ENCODE measurements around the gene NCOA4. TPM values are rescaled to one million over a fixed set of nuclear protein-coding genes. Genes with fewer than 3 reads are reported as not detected.

The NCOA4 gene
- total RNA-seq, 1 donor from 2014 or later = 187 TPM

DNA sequence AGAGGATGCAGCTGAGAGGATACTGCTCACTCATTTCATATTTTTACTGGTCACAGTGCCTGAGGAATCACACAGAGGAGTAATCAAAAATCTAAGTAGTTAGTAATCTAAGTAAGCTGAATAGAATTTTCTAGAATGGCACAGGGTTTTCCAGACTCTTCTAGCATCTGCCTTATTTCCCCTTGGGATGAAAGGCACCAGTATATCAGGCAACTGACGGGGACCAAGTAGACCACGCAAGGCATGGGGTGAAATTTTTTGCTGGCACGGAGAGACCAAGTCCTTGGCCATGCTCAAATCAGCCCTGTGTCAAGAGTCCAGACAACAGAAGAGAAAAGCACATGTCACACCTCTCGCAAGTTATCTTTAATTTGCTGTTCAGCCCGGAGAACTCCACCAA is 14.2 kb downstream of the NCOA4 start:
- DNase-seq (no peak), ATAC-seq (no peak)
- H3K4me3 ChIP-seq = no peak overlapping the region
- H3K9me3 ChIP-seq = no peaks in the 10 kb centered on the region
- no peaks in the 10 kb centered on the region for H3K27me3 ChIP-seq
- H3K36me3 ChIP-seq = peaks cover 59% of the 10 kb centered on the region
- intact Hi-C loops (cut with DNase I) = no loop called here
- no peak overlapping the region for H3K27ac ChIP-seq
- TF ChIP-seq, protein P1, sequence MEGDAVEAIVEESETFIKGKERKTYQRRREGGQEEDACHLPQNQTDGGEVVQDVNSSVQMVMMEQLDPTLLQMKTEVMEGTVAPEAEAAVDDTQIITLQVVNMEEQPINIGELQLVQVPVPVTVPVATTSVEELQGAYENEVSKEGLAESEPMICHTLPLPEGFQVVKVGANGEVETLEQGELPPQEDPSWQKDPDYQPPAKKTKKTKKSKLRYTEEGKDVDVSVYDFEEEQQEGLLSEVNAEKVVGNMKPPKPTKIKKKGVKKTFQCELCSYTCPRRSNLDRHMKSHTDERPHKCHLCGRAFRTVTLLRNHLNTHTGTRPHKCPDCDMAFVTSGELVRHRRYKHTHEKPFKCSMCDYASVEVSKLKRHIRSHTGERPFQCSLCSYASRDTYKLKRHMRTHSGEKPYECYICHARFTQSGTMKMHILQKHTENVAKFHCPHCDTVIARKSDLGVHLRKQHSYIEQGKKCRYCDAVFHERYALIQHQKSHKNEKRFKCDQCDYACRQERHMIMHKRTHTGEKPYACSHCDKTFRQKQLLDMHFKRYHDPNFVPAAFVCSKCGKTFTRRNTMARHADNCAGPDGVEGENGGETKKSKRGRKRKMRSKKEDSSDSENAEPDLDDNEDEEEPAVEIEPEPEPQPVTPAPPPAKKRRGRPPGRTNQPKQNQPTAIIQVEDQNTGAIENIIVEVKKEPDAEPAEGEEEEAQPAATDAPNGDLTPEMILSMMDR (IDR thresholded peaks at IDR 0.05) = no peak
- H3K4me1 ChIP-seq = peaks cover 42% of the 10 kb centered on the region

DNA sequence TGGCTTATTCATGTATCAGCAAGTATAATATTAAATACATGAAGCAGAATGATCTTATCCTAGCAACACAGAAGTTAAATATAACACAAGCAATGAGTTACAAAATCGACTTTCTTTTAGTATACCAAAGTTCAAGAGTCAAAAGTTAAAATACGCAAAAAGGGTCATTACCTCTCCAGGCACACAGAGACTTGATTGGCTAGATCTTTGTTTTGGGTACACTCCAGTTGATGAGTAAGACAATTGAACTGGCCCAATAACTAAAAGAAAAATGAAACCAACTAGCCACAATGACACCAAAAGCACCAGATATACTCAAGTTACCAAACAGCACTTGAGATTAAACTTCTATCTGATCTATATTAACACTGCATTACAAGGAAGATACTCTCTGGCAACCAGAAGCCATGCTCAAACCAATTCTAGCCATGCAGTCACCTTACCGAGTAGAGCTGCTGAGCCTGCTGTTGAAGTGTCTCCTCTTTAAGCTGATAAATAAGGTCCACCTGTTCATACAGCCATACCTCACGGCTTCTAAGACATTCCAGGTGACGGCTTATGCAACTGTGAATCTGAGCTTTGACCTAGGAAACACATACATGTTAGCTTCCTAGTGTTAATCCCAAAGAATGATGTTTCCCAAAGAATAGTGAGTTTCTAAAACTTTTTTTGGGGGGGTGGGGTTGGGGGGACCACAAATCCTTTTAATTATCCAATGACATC is 15.6 kb downstream of the NCOA4 start:
- ATAC-seq (no peak), DNase-seq (no peak)
- Histone ChIP-seq H3K27me3 (no peaks in the 10 kb centered on the region), H3K36me3 (peaks cover 72% of the 10 kb centered on the region), H3K4me1 (peaks cover 29% of the 10 kb centered on the region), H3K27ac (no peak overlapping the region), H3K4me3 (no peak overlapping the region), H3K9me3 (no peaks in the 10 kb centered on the region)
- TF ChIP-seq, protein P1 (IDR thresholded peaks at IDR 0.05) = no peak
- intact Hi-C loops (cut with DNase I) = no loop called here

DNA sequence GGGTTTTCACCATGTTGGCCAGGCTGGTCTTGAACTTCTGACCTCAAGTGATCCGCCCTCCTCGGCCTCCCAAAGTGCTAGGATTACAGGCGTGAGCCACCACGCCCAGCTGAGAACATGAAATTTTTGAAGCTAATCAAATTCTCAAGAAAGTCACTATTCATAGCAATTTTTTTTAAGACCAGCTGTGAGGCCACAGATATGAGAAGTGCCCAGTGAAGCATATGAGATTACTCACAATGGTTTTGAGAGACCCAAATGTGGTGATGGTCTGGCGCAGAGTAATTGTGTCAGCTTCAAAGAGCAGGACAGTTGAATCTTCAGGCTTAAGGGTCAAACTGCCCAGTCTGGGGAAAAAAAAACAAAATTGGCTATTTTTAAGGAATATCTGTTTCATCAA is 16.2 kb downstream of the NCOA4 start:
- H3K9me3 ChIP-seq = no peaks in the 10 kb centered on the region
- H3K27ac ChIP-seq = no peak overlapping the region
- peaks cover 22% of the 10 kb centered on the region for H3K4me1 ChIP-seq
- ATAC-seq (no peak), DNase-seq (no peak)
- intact Hi-C loops (cut with DNase I) = no loop called here
- TF ChIP-seq, protein P1 (IDR thresholded peaks at IDR 0.05) = no peak
- no peaks in the 10 kb centered on the region for H3K27me3 ChIP-seq
- no peak overlapping the region for H3K4me3 ChIP-seq
- H3K36me3 ChIP-seq = peaks cover 79% of the 10 kb centered on the region

DNA sequence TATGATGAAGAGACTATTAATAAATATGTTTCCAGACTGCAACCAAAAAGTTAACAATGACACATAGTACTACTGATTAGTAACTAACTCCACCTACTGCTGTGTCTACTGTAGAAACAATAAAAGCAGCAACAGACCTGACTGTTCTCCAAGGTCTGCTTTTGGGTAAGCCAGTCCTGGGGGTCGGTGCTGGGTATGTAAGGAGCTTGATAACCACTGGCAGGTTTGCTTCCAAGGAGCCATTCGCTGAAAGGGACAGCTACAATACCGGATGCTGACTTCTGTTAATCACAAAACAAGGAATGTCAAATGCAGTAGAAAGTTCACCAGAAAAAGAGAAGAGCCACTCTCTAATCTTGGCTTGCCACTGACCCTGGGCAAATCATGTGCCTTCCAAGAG is 17.7 kb downstream of the NCOA4 start:
- Histone ChIP-seq H3K9me3 (no peaks in the 10 kb centered on the region), H3K36me3 (peaks cover 91% of the 10 kb centered on the region), H3K27me3 (no peaks in the 10 kb centered on the region), H3K4me3 (no peak overlapping the region), H3K27ac (no peak overlapping the region), H3K4me1 (peaks cover 8% of the 10 kb centered on the region)
- intact Hi-C loops (cut with DNase I) = no loop called here
- TF ChIP-seq, protein P1 (IDR thresholded peaks at IDR 0.05) = no peak
- ATAC-seq (no peak), DNase-seq (no peak)

DNA sequence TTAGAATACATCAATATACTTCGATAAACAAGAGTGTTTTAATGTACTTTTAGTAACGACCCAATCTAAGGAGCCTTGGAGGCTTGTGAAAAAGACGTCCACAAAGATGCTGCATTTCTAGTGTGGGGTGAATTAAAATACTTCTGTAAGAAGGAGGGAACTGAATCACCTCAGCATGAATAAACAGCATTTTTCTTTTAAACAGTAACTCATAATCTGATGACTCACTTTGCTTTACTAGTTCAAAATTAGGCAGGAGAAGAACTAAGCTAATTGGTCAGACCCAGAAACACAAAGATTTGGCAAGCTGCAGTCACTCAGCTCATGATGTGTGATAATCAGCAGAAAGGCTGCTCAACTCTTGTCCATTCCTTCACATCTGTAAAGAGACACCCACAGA is 24.2 kb downstream of the NCOA4 start:
- H3K27me3 ChIP-seq = no peaks in the 10 kb centered on the region
- DNase-seq (no peak), ATAC-seq (no peak)
- H3K9me3 ChIP-seq = no peaks in the 10 kb centered on the region
- H3K36me3 ChIP-seq = peaks cover 99% of the 10 kb centered on the region
- H3K27ac ChIP-seq = no peak overlapping the region
- no peak overlapping the region for H3K4me3 ChIP-seq
- H3K4me1 ChIP-seq = no peaks in the 10 kb centered on the region
- intact Hi-C loops (cut with DNase I) = no loop called here
- TF ChIP-seq, protein P1 (IDR thresholded peaks at IDR 0.05) = no peak

DNA sequence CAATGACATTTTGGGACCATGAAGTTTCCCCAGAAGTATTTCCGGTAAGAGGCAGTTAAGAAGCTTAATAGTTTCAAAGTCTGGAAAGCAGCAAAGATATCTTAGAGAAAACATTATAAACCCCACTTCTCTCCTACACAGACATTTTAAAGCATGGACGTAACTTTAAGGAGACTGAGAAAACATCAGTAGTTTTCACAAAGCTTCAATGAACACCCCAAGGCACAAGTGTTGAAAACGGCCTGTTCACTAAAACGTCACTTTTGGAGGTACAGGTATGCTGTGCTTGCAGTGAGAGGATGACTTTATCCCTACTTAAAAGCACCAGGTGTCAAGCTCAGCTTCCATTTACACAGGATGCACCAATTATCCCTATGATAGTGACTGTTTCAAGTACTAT is 25.0 kb downstream of the NCOA4 start:
- no peak overlapping the region for H3K27ac ChIP-seq
- ATAC-seq (no peak), DNase-seq (no peak)
- no peaks in the 10 kb centered on the region for H3K9me3 ChIP-seq
- H3K4me3 ChIP-seq = no peak overlapping the region
- H3K4me1 ChIP-seq = no peaks in the 10 kb centered on the region
- intact Hi-C loops (cut with DNase I) = no loop called here
- TF ChIP-seq, protein P1 (IDR thresholded peaks at IDR 0.05) = no peak
- H3K36me3 ChIP-seq = peaks cover 98% of the 10 kb centered on the region
- H3K27me3 ChIP-seq = no peaks in the 10 kb centered on the region

All from upper lobe of right lung (tissue), 1 donor.